Mucosa of rectum (tissue), 2 donors: ENCODE data around the gene IMPA2.

Experiments used
- H3K27ac ChIP-seq, 2 donors: one replicate each; pipeline ENCODE4 v1.7.0; 2013; ENCODE audit warnings: inconsistent platforms in 2 of 2, low read depth in 2 of 2, low read length in 2 of 2
- H3K27me3 ChIP-seq, 2 donors: one replicate each; pipeline ENCODE4 v1.7.0; 2013; ENCODE audit warnings: low read length in 2 of 2; ENCODE audit not compliant: control insufficient read depth in 2 of 2, insufficient read depth in 2 of 2
- H3K36me3 ChIP-seq, 2 donors: one replicate each; pipeline ENCODE4 v1.7.0; 2013; ENCODE audit warnings: low read length in 2 of 2; ENCODE audit not compliant: control insufficient read depth in 2 of 2, insufficient read depth in 2 of 2
- H3K4me1 ChIP-seq, 2 donors: one replicate each; pipeline ENCODE4 v1.7.0; 2013; ENCODE audit warnings: low read length in 2 of 2, mild to moderate bottlenecking in 1 of 2; ENCODE audit not compliant: control insufficient read depth in 2 of 2, insufficient read depth in 2 of 2
- H3K4me3 ChIP-seq, 2 donors: one replicate each; pipeline ENCODE4 v1.7.0; 2013; ENCODE audit warnings: low read length in 2 of 2
- H3K9ac ChIP-seq, 2 donors: one replicate each; pipeline ENCODE4 v1.7.0; 2013; ENCODE audit warnings: low read length in 2 of 2, low read depth in 1 of 2, mild to moderate bottlenecking in 1 of 2
- H3K9me3 ChIP-seq, 2 donors: one replicate each; pipeline ENCODE4 v1.7.0; 2013; ENCODE audit warnings: low read length in 2 of 2; ENCODE audit not compliant: control insufficient read depth in 2 of 2
- donor health status: healthy.
- donor health status: Normal muscosa, but diverticular disease.

The IMPA2 gene

DNA sequence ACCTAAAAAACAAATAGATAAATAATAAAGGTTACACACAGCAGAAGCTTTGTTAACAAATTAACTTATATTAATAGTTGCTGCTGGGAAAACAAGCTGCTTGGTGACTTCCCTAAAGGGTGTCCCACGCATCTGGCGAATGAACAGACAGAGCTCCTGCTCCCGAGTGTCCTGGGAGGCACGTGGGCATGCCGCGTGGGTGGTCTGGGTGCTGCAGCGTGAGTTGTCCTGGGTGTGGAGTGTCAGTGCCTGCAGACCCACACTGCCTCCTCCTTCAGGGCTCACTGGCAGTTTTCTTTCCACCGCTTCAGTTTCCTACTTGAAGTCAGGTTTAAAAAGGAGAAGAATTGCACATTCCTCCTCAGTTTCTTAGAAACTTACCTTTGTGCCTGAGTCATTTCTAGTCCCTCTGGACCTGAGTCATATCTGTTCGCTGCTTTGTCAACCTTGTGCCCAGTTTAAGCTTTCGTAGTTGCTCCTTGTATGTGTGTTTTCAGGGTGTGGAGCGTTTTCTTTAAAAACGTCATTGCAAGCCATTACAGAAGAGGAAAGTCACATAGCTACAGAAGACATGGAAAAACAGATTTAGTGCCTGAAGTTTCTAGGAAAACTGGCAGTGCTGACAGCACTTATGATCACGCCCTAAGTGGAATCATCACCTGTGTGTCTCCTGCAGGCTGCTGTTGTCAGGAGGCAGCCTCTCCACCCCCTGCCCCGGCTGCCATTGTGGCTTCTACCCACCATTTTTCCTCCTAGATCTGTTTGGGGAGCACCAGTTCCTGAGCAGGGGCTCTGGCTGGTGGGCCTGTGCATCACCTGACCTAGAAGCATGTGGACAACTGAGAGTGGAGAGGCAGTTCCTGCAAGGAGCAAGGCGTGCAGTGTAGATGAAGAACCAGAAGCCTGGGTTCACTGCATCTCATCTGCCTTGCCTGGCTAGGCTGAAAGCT is 24.5 kb downstream of the IMPA2 start:
- Histone ChIP-seq H3K4me1 (peaks cover 48 to 84% of the 10 kb centered on the region in 2 donors), H3K27me3 (no peaks in the 10 kb centered on the region), H3K36me3 (peaks cover 7 to 20% of the 10 kb centered on the region in 2 donors), H3K9ac (peak overlapping the region; percentile 72 to 85), H3K4me3 (peak overlapping the region in 1 of 2 donors; percentile 46), H3K9me3 (no peaks in the 10 kb centered on the region), H3K27ac (peak overlapping the region; percentile 95 to 97)

DNA sequence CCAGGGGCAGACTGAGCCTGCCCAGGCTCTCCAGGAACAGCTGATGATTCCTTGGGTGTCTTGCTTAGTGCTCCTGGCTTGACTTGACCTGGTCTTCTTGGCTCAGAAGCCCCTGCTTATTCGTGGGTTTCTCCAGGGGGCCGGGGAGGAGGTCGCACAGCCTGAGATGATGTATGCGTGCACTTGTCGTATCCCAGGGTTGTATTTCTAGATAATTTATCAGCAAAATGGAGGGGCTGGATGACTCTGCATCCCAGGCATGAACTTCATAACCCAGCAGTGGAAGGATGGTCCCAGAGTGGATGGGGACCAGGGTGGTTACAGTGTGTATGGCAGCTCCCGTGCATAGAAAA is 25.2 kb downstream of the IMPA2 start:
- H3K4me1 ChIP-seq = peaks cover 52 to 84% of the 10 kb centered on the region in 2 donors
- H3K27me3 ChIP-seq = no peaks in the 10 kb centered on the region
- H3K9me3 ChIP-seq = no peaks in the 10 kb centered on the region
- H3K36me3 ChIP-seq = peaks cover 10 to 24% of the 10 kb centered on the region in 2 donors
- peak overlapping the region; percentile 72 to 76 for H3K9ac ChIP-seq
- peak overlapping the region; percentile 95 to 97 for H3K27ac ChIP-seq
- H3K4me3 ChIP-seq = peak overlapping the region in 1 of 2 donors; percentile 34

DNA sequence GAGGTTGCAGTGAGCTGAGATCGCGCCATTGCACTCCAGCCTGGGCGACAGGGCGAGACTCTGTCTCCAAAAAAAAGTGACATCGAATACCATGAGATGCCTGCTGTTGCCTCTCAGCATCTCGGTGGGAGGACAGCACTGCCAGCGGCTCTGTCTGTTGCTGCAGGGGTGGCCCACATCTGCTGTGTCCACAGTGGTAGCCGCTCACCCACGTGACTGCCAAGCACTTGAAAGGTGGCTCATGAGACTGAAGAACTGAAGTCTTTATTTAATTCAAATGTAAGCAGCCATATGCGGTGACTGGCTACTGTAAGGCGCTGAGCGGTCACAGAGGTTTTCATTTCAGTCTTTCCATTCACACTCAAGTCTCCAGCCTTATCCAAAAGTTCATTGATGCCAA is 25.8 kb downstream of the IMPA2 start:
- no peaks in the 10 kb centered on the region for H3K9me3 ChIP-seq
- H3K9ac ChIP-seq = peak overlapping the region in 1 of 2 donors; percentile 28
- H3K27ac ChIP-seq = peak overlapping the region; percentile 95 to 97
- H3K4me3 ChIP-seq = no peak overlapping the region
- peaks cover 10 to 28% of the 10 kb centered on the region in 2 donors for H3K36me3 ChIP-seq
- no peaks in the 10 kb centered on the region for H3K27me3 ChIP-seq
- H3K4me1 ChIP-seq = peaks cover 52 to 83% of the 10 kb centered on the region in 2 donors

DNA sequence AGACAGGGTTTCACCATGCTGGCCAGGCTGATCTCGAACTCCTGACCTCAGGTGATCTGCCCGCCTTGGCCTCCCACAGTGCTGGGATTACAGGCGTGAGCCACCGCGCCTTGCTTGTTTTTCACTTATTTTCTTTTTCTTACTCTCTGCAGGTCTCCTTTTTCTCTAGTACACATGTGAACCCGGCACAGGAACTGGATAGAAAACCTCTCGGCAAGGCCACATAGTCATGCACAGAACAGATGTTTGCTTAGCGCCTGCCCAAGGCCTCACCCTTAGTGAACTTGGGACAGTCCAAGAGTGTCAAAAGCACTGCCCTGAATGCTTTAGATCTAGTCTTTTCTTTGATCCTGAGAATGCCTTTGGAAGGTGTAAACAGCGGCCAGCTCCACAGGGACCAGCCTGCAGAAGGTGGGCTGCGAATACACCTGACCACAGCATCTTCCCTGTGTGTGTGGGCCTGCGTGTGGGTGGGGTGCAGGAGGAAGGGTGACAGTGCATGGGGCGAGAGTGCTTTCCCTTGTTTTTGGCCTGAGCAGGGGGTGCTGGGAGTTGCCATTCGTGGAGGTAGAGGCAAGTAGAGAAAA is 27.0 kb downstream of the IMPA2 start:
- Histone ChIP-seq H3K9me3 (no peaks in the 10 kb centered on the region), H3K4me1 (peaks cover 58 to 88% of the 10 kb centered on the region in 2 donors), H3K4me3 (peak overlapping the region in 1 of 2 donors; percentile 31), H3K27me3 (no peaks in the 10 kb centered on the region), H3K36me3 (peaks cover 10 to 32% of the 10 kb centered on the region in 2 donors), H3K27ac (peak overlapping the region; percentile 95 to 97), H3K9ac (peak overlapping the region; percentile 58 to 68)

DNA sequence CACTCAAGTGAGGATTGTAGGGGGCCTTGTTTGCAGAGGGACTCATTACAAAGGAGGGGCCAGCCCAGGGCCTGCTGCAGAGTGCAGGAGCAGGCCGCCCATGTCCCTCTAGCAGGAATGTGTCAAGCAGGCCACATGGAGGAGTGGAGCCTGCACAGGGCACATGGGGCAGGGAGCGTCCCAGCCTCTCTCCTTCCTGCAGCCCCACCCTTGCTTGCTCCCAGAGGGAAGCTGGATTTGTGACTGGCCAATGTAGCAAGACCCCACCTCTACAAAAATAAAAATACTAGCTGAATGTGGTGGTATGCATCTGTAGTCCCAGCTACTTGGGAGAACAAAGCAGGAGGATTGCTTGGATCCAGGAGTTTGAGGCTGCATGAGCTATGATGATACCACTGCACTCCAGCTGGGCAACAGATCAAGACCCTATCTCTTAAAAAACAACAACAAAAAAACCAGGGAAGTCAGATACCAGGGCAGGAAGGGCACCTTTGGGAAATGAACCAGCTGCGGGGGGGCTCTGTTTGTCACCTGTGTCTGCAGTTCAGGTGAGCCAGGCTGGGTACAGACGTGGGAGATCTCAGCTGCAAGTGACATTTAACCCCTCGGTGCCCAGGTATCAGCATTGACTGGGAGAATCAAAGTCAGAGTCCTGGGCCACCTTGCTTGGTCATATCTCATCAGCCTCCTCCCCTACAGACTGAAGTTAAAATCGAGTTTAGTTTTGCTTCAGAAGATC is 27.7 kb downstream of the IMPA2 start:
- peaks cover 58 to 84% of the 10 kb centered on the region in 2 donors for H3K4me1 ChIP-seq
- no peak overlapping the region for H3K4me3 ChIP-seq
- peaks cover 13 to 34% of the 10 kb centered on the region in 2 donors for H3K36me3 ChIP-seq
- no peaks in the 10 kb centered on the region for H3K27me3 ChIP-seq
- H3K27ac ChIP-seq = peak overlapping the region; percentile 95 to 97
- H3K9ac ChIP-seq = peak overlapping the region; percentile 58 to 68
- no peaks in the 10 kb centered on the region for H3K9me3 ChIP-seq

DNA sequence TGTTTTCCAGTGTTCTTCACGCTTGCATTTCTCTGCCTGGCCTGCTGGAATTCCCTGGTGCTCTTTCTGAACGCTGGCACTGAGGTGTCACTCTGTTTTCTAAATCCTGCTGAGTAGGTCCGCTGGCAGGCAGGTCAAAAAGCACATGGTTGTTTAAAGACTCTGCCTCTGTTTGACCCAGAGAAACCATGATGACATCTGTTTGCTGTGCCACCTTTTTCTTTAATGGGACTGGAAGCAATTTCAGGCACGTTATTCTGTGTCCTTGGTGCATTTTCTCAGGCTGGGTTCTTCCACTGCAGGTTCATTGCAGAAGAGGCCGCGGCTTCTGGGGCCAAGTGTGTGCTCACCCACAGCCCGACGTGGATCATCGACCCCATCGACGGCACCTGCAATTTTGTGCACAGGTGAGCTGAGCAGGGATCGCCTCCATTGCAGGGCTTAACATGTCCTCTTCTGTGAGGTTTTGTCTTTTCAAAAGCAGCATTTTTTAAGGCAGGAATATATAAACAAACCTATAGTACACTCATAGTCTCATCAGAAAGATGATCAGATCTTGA is 28.4 kb downstream of the IMPA2 start:
- peak overlapping the region; percentile 95 to 97 for H3K27ac ChIP-seq
- no peaks in the 10 kb centered on the region for H3K27me3 ChIP-seq
- no peak overlapping the region for H3K4me3 ChIP-seq
- peaks cover 62 to 83% of the 10 kb centered on the region in 2 donors for H3K4me1 ChIP-seq
- peak overlapping the region in 1 of 2 donors; percentile 58 for H3K9ac ChIP-seq
- peaks cover 13 to 37% of the 10 kb centered on the region in 2 donors for H3K36me3 ChIP-seq
- no peaks in the 10 kb centered on the region for H3K9me3 ChIP-seq

DNA sequence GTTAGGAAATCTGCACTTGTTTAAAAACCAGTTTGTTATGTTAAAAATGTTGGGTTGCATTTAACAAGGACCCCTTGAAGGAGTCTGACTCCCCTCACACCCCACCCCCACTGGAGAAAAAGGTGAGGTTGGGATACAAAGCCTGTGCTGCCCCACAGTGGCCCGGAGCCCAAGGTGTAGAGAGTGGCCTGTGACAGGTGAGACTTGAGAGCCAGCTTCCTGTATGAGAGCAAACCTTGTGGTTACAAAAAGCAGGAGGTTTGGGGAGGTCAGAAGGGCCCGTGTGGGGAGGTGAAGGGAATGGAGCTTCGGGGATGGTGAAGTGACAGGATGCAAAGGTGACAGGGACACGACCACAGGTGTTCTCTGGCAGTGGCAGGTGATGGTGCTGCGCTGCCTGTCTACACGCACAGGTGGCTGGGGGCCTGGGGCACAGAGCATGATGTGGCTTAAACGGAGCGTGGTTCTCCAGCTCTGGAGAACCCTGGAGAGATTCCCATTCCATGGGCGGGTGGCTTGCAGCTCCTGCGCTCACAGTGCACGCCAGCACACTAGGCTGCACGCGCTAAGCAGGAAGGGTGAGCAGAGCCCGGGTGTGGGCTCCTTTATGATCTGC is 29.0 kb downstream of the IMPA2 start:
- peaks cover 13 to 36% of the 10 kb centered on the region in 2 donors for H3K36me3 ChIP-seq
- peaks cover 62 to 83% of the 10 kb centered on the region in 2 donors for H3K4me1 ChIP-seq

DNA sequence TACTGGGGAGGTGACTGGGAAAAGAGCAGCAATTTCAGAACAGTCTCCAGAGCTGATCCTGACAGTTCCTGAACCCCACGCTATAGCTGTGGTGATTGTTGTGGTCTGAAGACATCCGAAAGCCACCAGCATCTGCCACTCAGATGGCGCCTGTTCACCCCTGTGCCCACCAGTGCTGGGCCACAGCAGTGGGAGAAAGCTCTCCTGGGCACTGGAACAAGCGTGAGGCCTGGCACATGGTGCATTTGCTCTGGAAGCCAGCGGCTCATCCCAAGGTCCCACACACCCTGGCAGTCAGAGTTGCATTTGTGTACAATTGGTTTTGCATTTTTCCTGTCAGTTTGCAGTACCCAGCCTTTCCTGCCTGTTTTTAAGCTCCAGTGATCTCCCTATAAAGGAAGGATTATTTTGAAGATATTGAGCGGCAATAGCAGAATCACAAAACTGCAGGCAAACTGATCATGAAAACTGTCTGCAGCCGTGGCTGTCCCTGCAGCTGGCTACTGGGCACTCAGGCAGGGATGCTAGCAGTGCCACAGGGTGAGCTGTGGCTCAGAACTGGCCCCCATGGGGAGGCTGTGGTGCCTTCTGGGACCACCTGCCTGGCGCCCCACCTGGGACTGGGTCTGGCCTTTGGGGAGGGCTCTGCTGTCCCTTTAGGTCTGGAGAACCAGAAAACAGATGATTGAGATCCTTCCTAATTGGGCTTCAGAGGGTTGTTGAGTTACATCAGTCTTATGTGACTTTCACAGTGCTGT is 30.1 kb downstream of the IMPA2 start:
- Histone ChIP-seq H3K27ac (peak overlapping the region; percentile 83 to 97), H3K4me1 (peaks cover 65 to 85% of the 10 kb centered on the region in 2 donors)

More for the DNA sequence above, 29.0 kb downstream of the IMPA2 start:
- Histone ChIP-seq H3K9ac (peak overlapping the region in 1 of 2 donors; percentile 40), H3K4me3 (no peak overlapping the region), H3K9me3 (no peaks in the 10 kb centered on the region), H3K27ac (peak overlapping the region; percentile 50 to 97), H3K27me3 (no peaks in the 10 kb centered on the region)

More for the DNA sequence above, 30.1 kb downstream of the IMPA2 start:
- Histone ChIP-seq H3K27me3 (no peaks in the 10 kb centered on the region), H3K9me3 (no peaks in the 10 kb centered on the region), H3K9ac (peak overlapping the region; percentile 5 to 73), H3K36me3 (peaks cover 13 to 30% of the 10 kb centered on the region in 2 donors), H3K4me3 (no peak overlapping the region)
